SK-N-SH treated with all-trans-retinoic acid at 6 μM for 48 hours (cell line): ENCODE measurements around the gene FAM89A.

Source experiments
- ARNTL ChIP-seq: fragments of 450-650 bp; formaldehyde crosslinking; IDR thresholded peaks from 2 replicates; pipeline ENCODE4 v1.5.0; 2020; ENCODE audit warnings: low read depth, mild to moderate bottlenecking, moderate library complexity, borderline replicate concordance
- BACH2 ChIP-seq: fragments of 250-450 bp; sonication (Bioruptor Pico); IDR thresholded peaks from 2 replicates; pipeline ENCODE4 v1.9.0; 2021; ENCODE audit warnings: mild to moderate bottlenecking, borderline replicate concordance
- CSRNP3 ChIP-seq: fragments of 250-450 bp; sonication (Bioruptor Pico); IDR thresholded peaks from 2 replicates; pipeline ENCODE4 v1.5.1; 2021; ENCODE audit warnings: mild to moderate bottlenecking, moderate library complexity
- ISL1 ChIP-seq: fragments of 250-450 bp; sonication (Bioruptor Pico); IDR thresholded peaks from 2 replicates; pipeline ENCODE4 v2.1.2; 2022; ENCODE audit warnings: mild to moderate bottlenecking, moderate library complexity
- OSR1 ChIP-seq: fragments of 250-450 bp; sonication (Bioruptor Pico); IDR thresholded peaks from 2 replicates; pipeline ENCODE4 v1.8.0; 2022; ENCODE audit warnings: moderate library complexity, mild to moderate bottlenecking, inconsistent platforms
- PATZ1 ChIP-seq: fragments of 250-450 bp; sonication (Bioruptor Pico); IDR thresholded peaks from 2 replicates; pipeline ENCODE4 v1.8.0; 2020; ENCODE audit warnings: mild to moderate bottlenecking, moderate library complexity, borderline replicate concordance
- POU6F1 ChIP-seq: fragments of 250-450 bp; sonication (Bioruptor Pico); IDR thresholded peaks from 2 replicates; pipeline ENCODE4 v1.8.0; 2021; ENCODE audit warnings: low read depth, mild to moderate bottlenecking, moderate library complexity, borderline replicate concordance
- ZFP3 ChIP-seq: fragments of 250-450 bp; sonication (Bioruptor Pico); IDR thresholded peaks from 2 replicates; pipeline ENCODE4 v1.5.0; 2020; ENCODE audit warnings: mild to moderate bottlenecking, moderate library complexity
- ZFP30 ChIP-seq: fragments of 450-650 bp; formaldehyde crosslinking; IDR thresholded peaks from 2 replicates; pipeline ENCODE4 v1.5.0; 2022; ENCODE audit warnings: mild to moderate bottlenecking, moderate library complexity
- ZNF565 ChIP-seq: fragments of 450-650 bp; formaldehyde crosslinking; conservative IDR thresholded peaks from 2 replicates; pipeline ENCODE4 v1.5.0; 2020; ENCODE audit warnings: low read depth, mild to moderate bottlenecking, moderate library complexity
- ZNF8 ChIP-seq: fragments of 450-650 bp; formaldehyde crosslinking; IDR thresholded peaks from 2 replicates; pipeline ENCODE4 v1.5.0; 2020; ENCODE audit warnings: mild to moderate bottlenecking, moderate library complexity

- TF ChIP-seq PATZ1 (no peak), ZNF565 (no peak), ZNF8 (CRISPR knock-in tag) (no peak), ZFP3 (CRISPR knock-in tag) (no peak), ZFP30 (CRISPR knock-in tag) (no peak), OSR1 (no peak), CSRNP3 (no peak), BACH2 (CRISPR knock-in tag) (no peak), ISL1 (CRISPR knock-in tag) (no peak), ARNTL (CRISPR knock-in tag) (no peak), POU6F1 (no peak)
Observed at GRCh38 chr1:231040019-231040799, at the start of gene FAM89A.
